A549 (cell line): ENCODE results near the gene TMEM117. TPM values are rescaled to one million over a fixed set of nuclear protein-coding genes. Genes with fewer than 3 reads are reported as not detected.

ENCODE experiments used
- ATAC-seq, 2 experiments: fragments of 200-7000 bp in 1 of 2; fragments of >200 bp in 1 of 2; cut with Nextera tagmentation in 1 of 2; cut with Tn5 transposase in 1 of 2; 3 replicates each; pipeline versions ENCODE4 v1.8.0 to v1.9.1; 2018 to 2020; ENCODE audit warnings: mild to moderate bottlenecking in 1 of 2, moderate library complexity in 1 of 2
- CTCF ChIA-PET: fragments of 300-600 bp; sonication (Branson Sonifier 250); formaldehyde crosslinking; extraction: SDS; loops from one replicate; lab custom pipeline; 2021; ENCODE audit warnings: antibody characterized with exemption, inconsistent platforms; lab: Yijun Ruan, JAX
- POLR2A ChIA-PET: fragments of 350-600 bp; formaldehyde crosslinking; extraction: SDS; loops from one replicate; lab custom pipeline; 2021; ENCODE audit warnings: antibody characterized with exemption, inconsistent platforms; lab: Yijun Ruan, JAX
- DNase-seq, 2 experiments: peaks; one replicate each; pipeline versions ENCODE4 v3.0.0 to v3.0.0-alpha.2; 2011 to 2016; ENCODE audit warnings: low read depth in 1 of 2, low spot score in 1 of 2
- FAIRE-seq: peaks from 2 replicates; lab custom pipeline; 2011; peaks lifted over from hg19 to GRCh38; lab: Jason Lieb, UNC
- H3K27ac ChIP-seq, 2 experiments: fragments of >200 bp; sonication (Bioruptor Twin); formaldehyde crosslinking; 3 replicates each; pipeline ENCODE4 v1.5.1; 2016 to 2017
- H3K4me1 ChIP-seq: fragments of >200 bp; sonication (Bioruptor Twin); formaldehyde crosslinking; 3 replicates; pipeline ENCODE4 v1.6.1; 2016
- H3K4me2 ChIP-seq: fragments of >200 bp; sonication (Bioruptor Twin); formaldehyde crosslinking; 3 replicates; pipeline ENCODE4 v1.6.1; 2016
- H3K4me3 ChIP-seq: fragments of >200 bp; sonication (Bioruptor Twin); formaldehyde crosslinking; 3 replicates; pipeline ENCODE4 v1.5.1; 2016
- H3K9me3 ChIP-seq: fragments of >200 bp; sonication (Bioruptor Twin); formaldehyde crosslinking; 3 replicates; pipeline ENCODE4 v1.6.1; 2016
- CBX8 ChIP-seq: fragments of 200-600 bp; sonication (generic); IDR thresholded peaks from 2 replicates; pipeline ENCODE4 v1.6.1; 2016
- ELK1 ChIP-seq: fragments of 150-350 bp; IDR thresholded peaks from 2 replicates; pipeline ENCODE4 v1.6.1; 2014; ENCODE audit warnings: low read depth, mild to moderate bottlenecking, low read length
- FOSL2 ChIP-seq, 2 experiments: fragments of 450-650 bp in 1 of 2; fragments of >200 bp in 1 of 2; sonication (Bioruptor Twin) in 1 of 2; formaldehyde crosslinking; IDR thresholded peaks; 2 replicates each; pipeline versions ENCODE4 v1.5.0 to v1.6.1; 2016 to 2020; ENCODE audit warnings: mild to moderate bottlenecking in 1 of 2, moderate library complexity in 1 of 2
- GATA3 ChIP-seq: IDR thresholded peaks from 2 replicates; pipeline ENCODE4 v1.6.1; 2012; ENCODE audit warnings: borderline replicate concordance
- HEYL ChIP-seq: fragments of 250-450 bp; sonication (Bioruptor Pico); IDR thresholded peaks from 2 replicates; pipeline ENCODE4 v1.8.0; 2021; ENCODE audit warnings: mild to moderate bottlenecking, moderate library complexity
- HOXB13 ChIP-seq: fragments of 250-450 bp; sonication (Bioruptor Pico); IDR thresholded peaks from 2 replicates; pipeline ENCODE4 v1.5.0; 2020; ENCODE audit warnings: low read depth, mild to moderate bottlenecking, moderate library complexity
- HOXB5 ChIP-seq: fragments of 250-450 bp; sonication (Bioruptor Pico); IDR thresholded peaks from 2 replicates; pipeline ENCODE4 v1.5.0; 2020; ENCODE audit warnings: mild to moderate bottlenecking, moderate library complexity
- JUN ChIP-seq, 2 experiments: fragments of >200 bp; sonication (Bioruptor Twin); formaldehyde crosslinking; IDR thresholded peaks; 2 replicates in 1 of 2; 3 replicates in 1 of 2; pipeline ENCODE4 v1.6.1; 2016 to 2017
- MAZ ChIP-seq: fragments of 150-350 bp; IDR thresholded peaks from 2 replicates; pipeline ENCODE4 v1.6.1; 2014; ENCODE audit warnings: antibody characterized with exemption, low read depth, low read length, borderline replicate concordance
- MYC ChIP-seq: IDR thresholded peaks from 2 replicates; pipeline ENCODE4 v1.6.1; 2012; ENCODE audit warnings: mild to moderate bottlenecking, inconsistent platforms, low read length, improper control_type of control experiment, borderline replicate concordance
- NPAS2 ChIP-seq: fragments of 250-450 bp; sonication (Bioruptor Pico); IDR thresholded peaks from 2 replicates; pipeline ENCODE4 v1.8.0; 2022; ENCODE audit warnings: mild to moderate bottlenecking, moderate library complexity, borderline replicate concordance
- NR3C1 ChIP-seq: fragments of >200 bp; sonication (Bioruptor Twin); formaldehyde crosslinking; IDR thresholded peaks from 3 replicates; pipeline ENCODE4 v1.6.1; 2017
- PHF8 ChIP-seq: fragments of 200-600 bp; sonication (generic); IDR thresholded peaks from 2 replicates; pipeline ENCODE4 v1.6.1; 2016; ENCODE audit warnings: low read depth, mild to moderate bottlenecking, antibody characterized with exemption, moderate library complexity, borderline replicate concordance
- RAD21 ChIP-seq, 2 experiments: fragments of >200 bp in 1 of 2; sonication (Bioruptor Twin) in 1 of 2; formaldehyde crosslinking in 1 of 2; IDR thresholded peaks in 1 of 2; conservative IDR thresholded peaks in 1 of 2; 2 replicates in 1 of 2; 3 replicates in 1 of 2; pipeline ENCODE4 v1.6.1; 2012 to 2018; ENCODE audit warnings: inconsistent platforms in 1 of 2
- RCOR1 ChIP-seq: fragments of 150-350 bp; IDR thresholded peaks from 2 replicates; pipeline ENCODE4 v1.6.1; 2014; ENCODE audit warnings: antibody characterized with exemption, low read length, low read depth
- ZFP36 ChIP-seq: fragments of 450-650 bp; IDR thresholded peaks from 2 replicates; pipeline ENCODE4 v1.6.1; 2014; ENCODE audit warnings: borderline replicate concordance; ENCODE audit not compliant: partially characterized antibody
- ZNF302 ChIP-seq: fragments of 250-450 bp; sonication (Bioruptor Pico); IDR thresholded peaks from 2 replicates; pipeline ENCODE4 v1.9.0; 2021; ENCODE audit warnings: inconsistent platforms, mild to moderate bottlenecking, moderate library complexity
- polyA plus RNA-seq, 4 experiments: library from polyadenylated mRNA; depleted of rRNA in 3 of 4; stranded (reverse); fragments of >200 nt; fragmentation: RNase III in 1 of 4; extraction: RNeasy Plus Mini Kit Qiagen cat#74134 plus additional on column Dnase treatment in 1 of 4; gene quantifications; 2 replicates in 3 of 4; 3 replicates in 1 of 4; pipeline ENCODE4 v1.2.3, GENCODE V29; 2011 to 2017
- TF ChIP-seq, protein P1 (sequence below): fragments of >200 bp; sonication (Bioruptor Twin); formaldehyde crosslinking; IDR thresholded peaks from 3 replicates; pipeline ENCODE4 v1.5.1; 2016
- TF ChIP-seq, protein P2 (sequence below): IDR thresholded peaks from 2 replicates; pipeline ENCODE4 v1.6.1; 2012; ENCODE audit warnings: low read depth, borderline replicate concordance
- TF ChIP-seq, protein P3 (sequence below): fragments of 450-650 bp; IDR thresholded peaks from 2 replicates; pipeline ENCODE4 v1.6.1; 2014; ENCODE audit warnings: antibody characterized with exemption

TMEM117 gene
- polyA plus RNA-seq, 2 of the 4 experiments (the other 2 are of a cell fraction), result 2.1 to 4.6 TPM

GRCh38 chr12:44379831-44380230 is 544.0 kb downstream of the TMEM117 start (continued):
- TF ChIP-seq, protein P1, sequence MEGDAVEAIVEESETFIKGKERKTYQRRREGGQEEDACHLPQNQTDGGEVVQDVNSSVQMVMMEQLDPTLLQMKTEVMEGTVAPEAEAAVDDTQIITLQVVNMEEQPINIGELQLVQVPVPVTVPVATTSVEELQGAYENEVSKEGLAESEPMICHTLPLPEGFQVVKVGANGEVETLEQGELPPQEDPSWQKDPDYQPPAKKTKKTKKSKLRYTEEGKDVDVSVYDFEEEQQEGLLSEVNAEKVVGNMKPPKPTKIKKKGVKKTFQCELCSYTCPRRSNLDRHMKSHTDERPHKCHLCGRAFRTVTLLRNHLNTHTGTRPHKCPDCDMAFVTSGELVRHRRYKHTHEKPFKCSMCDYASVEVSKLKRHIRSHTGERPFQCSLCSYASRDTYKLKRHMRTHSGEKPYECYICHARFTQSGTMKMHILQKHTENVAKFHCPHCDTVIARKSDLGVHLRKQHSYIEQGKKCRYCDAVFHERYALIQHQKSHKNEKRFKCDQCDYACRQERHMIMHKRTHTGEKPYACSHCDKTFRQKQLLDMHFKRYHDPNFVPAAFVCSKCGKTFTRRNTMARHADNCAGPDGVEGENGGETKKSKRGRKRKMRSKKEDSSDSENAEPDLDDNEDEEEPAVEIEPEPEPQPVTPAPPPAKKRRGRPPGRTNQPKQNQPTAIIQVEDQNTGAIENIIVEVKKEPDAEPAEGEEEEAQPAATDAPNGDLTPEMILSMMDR, result no peak
- TF ChIP-seq RAD21 (conservative IDR thresholded peaks at IDR 0.05 in 1 of 2, IDR thresholded peaks at IDR 0.05 in 1 of 2), result no peak
- TF ChIP-seq GATA3, result no peak
- TF ChIP-seq FOSL2 (IDR thresholded peaks at IDR 0.05), result no peak
- TF ChIP-seq FOSL2 (CRISPR knock-in tag; IDR thresholded peaks at IDR 0.05), result no peak
- TF ChIP-seq HOXB13, result no peak

- ATAC-seq (no peak), DNase-seq (no peak), FAIRE-seq (no peak)
- Histone ChIP-seq H3K4me3 (no peak overlapping the region), H3K4me1 (no peaks in the 10 kb centered on the region), H3K4me2 (no peak overlapping the region), H3K9me3 (no peaks in the 10 kb centered on the region), H3K27ac (no peak overlapping the region)
- ChIA-PET CTCF (no interaction called here), POLR2A (no interaction called here)
- TF ChIP-seq ZFP36 (no peak), CBX8 (no peak), HEYL (no peak), NR3C1 (no peak), MAZ (no peak), ELK1 (no peak), PHF8 (no peak), ZNF302 (CRISPR knock-in tag) (no peak), JUN (IDR thresholded peaks at IDR 0.05) (no peak), NPAS2 (CRISPR knock-in tag) (no peak), MYC (no peak), HOXB5 (CRISPR knock-in tag) (no peak), RCOR1 (no peak)
- TF ChIP-seq, protein P2, sequence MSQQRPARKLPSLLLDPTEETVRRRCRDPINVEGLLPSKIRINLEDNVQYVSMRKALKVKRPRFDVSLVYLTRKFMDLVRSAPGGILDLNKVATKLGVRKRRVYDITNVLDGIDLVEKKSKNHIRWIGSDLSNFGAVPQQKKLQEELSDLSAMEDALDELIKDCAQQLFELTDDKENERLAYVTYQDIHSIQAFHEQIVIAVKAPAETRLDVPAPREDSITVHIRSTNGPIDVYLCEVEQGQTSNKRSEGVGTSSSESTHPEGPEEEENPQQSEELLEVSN, result no peak
- TF ChIP-seq, protein P1, result no peak
- TF ChIP-seq, protein P3, sequence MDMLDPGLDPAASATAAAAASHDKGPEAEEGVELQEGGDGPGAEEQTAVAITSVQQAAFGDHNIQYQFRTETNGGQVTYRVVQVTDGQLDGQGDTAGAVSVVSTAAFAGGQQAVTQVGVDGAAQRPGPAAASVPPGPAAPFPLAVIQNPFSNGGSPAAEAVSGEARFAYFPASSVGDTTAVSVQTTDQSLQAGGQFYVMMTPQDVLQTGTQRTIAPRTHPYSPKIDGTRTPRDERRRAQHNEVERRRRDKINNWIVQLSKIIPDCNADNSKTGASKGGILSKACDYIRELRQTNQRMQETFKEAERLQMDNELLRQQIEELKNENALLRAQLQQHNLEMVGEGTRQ, result no peak
Measured at GRCh38 chr12:44380861-44381260, 545.0 kb downstream of the TMEM117 start.
